Skin epidermis (tissue), 12 donors: ENCODE data around the gene OR52E2.

Source experiments
- H3K27ac ChIP-seq, 21 experiments: fragments of 200-600 bp; sonication (generic) in 11 of 21; one replicate each; pipeline ENCODE4 v1.5.0; 2020; ENCODE audit warnings: mild to moderate bottlenecking in 3 of 21, inconsistent platforms in 2 of 21, moderate library complexity in 2 of 21
- H3K4me3 ChIP-seq, 7 experiments: fragments of 200-600 bp; sonication (generic) in 2 of 7; one replicate each; pipeline ENCODE4 v1.5.0; 2020; ENCODE audit warnings: inconsistent platforms in 2 of 7, mild to moderate bottlenecking in 2 of 7, moderate library complexity in 1 of 7

Gene OR52E2

DNA sequence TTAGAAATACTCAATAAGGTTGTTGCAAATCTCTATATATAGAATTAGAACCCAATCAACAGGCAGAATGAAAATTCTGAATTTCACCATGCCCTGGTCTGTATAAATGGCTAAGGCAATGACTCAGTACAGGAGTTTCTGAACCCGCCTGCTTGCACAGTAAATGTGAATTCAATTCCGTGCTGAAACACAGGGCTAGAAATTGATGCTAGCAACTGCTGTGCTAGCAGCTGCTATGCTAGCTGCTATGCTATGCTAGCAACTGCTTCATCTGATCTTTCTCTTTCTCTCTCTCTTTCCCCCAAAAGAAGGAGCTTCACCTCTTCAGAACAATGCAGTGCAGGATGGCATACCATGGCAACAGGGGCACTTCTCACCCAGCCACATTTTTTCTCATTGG, 22.8 kb downstream of the OR52E2 start:
- Histone ChIP-seq H3K27ac (no peak overlapping the region), H3K4me3 (no peak overlapping the region)

DNA sequence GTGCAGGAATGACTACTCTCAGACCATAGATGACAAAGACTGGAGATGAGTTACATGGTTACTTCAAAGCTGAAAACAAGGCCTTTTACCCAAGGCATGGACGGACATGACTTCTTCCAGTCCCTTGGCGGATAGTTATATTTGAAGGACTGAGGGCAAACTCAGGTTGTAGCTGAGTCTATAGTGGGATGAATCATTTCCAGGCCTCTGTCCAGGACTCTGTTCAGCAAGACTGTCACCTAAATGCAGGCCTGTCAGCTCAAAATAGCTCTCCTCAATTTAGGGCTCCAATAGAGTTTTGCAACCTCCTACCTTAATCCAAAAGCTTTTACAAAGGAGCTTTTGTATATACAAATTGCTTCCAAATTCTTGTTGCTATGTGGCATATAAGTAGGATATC, 37.4 kb downstream of the OR52E2 start:
- no peak overlapping the region for H3K27ac ChIP-seq
- no peak overlapping the region for H3K4me3 ChIP-seq

DNA sequence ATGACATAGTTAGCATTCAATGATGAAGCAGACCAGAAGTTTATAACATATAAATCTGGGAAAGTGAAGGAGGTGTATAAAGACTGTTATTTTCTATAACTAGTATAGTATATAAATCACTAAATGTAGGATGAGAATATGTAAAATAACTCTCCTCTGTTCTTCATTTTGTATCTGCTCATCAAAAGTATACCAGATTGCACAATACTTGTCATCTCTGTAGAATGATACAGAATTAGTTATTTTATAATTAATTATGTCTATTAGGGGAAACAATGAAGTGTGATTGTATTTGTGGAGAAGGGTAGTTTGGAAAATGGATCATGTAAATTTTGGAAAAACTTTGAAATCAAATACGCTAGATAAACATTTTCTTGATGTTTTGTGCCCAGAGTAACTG, 46.4 kb downstream of the OR52E2 start:
- Histone ChIP-seq H3K4me3 (no peak overlapping the region), H3K27ac (no peak overlapping the region)

DNA sequence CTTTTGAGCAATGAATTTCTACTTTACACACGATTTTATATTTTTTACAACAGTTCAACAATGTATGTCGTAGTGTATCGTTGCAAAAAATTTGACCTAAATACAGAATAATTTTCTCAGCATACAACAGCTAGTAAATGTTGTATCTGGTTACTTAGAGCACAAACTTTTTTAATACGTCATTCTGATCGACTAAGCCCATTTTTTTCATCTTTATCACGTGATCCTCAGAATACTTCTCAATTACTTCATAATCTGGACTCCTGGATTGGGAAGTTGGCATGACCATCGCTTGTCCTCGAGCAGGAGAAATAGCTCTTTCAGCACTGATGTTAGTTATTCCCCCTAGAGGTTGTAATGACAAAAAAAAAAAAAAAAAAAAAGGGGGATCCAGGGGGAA, 48.2 kb downstream of the OR52E2 start:
- Histone ChIP-seq H3K4me3 (no peak overlapping the region), H3K27ac (no peak overlapping the region)
